HG03097 (cell line): Measurements from ENCODE around the gene UPK3B.
"Not testable (repeated sequence)": the region's sequence is repeated elsewhere in the genome, so short reads cannot be mapped to it uniquely, and the experiment has no call there.

ENCODE experiments used
- ATAC-seq: cut with Tn5 transposase; IDR thresholded peaks from one replicate; pipeline ENCODE4 v1.9.1; 2021; ENCODE audit not compliant: unreplicated experiment, low FRiP score

The UPK3B gene

DNA sequence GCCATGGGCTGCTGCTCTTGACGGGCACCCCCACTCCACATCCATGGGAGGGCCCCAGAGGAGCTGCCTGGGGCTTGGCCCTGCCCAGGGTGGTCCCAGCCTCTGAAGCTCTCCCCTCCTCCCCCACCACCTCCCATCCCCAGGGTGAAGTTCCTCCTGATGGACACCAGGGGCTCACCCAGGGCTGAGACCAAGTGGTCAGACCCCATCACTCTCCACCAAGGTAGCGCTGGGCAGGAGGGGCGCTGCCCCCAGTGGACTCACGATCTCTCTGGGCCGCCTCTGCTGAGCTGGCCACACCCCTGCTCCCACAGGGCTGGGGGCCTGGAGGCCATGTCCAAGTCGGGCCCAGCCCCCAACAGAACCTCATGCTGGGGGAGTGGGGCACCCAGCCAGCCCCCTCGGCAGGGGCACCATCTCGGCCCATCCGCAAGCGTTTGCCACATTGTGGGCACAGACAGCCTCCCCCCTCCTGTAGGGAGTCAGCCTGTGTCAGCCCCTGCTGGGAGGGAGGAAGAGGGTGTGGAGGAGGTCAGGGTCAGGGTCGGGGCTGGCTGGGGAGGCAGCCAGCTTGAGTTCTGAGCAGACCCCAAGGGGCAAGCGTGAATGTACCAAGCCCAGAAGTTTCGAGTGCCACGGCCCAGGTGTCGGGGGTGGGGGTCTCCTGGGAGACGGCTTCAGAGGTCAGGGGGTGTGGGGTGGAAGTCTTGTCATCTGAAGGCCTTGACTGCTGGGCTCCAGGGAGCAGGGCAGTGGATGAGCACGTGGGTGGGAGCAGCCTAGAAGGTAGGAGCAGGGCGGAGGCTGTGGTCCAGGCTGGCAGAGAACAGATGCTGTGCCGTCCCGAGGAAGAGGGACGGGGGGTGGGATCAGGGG is 2.8 kb downstream of the UPK3B start:
- no peak for ATAC-seq

- no peak for ATAC-seq
Measured at GRCh38 chr7:76513817-76514799, 3.8 kb downstream of the UPK3B start.

GRCh38 chr7:76514926-76515771 is 4.8 kb downstream of the UPK3B start:
- ATAC-seq = no peak

DNA sequence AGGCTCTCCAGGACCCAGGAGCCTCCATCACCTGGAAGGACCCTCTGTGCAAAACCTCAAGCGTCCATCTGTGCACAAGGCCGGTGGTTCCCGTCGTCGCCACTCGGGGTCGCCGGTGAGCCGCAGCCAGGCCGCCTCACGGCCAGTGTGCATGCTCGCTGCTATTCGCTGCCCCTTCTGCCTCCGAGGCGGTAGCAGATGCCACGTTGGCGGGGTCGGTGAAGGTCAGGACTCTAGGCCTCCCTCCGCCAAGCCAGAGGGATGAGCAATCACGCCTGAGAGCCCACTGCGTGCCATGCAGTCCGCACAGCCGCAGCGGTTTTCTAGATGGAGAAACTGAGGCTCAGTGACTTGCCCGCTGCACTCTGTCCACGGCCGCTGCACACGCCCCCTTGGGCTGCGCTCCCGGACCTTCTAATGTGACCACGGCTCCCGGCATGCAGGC is 5.7 kb downstream of the UPK3B start:
- no peak for ATAC-seq

- ATAC-seq = not testable (repeated sequence)
Measured at GRCh38 chr7:76516932-76517331, 6.6 kb downstream of the UPK3B start.

DNA sequence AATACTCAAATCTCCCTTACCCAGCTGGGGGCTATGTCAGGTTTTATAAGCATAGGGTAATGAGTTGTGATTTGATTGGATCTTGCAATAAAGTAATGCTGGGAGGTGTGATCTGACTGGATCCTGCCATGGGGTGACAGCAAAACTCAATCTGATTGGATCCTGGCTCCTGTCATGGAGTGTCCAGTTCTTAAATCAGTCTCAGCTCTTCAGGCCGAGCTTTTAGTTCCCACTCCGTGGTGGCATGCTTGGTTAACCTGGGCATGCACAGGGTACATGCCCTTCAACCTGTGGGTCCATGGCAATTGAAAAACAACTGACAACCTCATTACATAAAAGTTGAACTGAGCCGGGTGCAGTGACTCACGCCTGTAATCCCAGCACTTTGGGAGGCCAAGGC is 15.8 kb downstream of the UPK3B start:
- ATAC-seq = not testable (repeated sequence)

DNA sequence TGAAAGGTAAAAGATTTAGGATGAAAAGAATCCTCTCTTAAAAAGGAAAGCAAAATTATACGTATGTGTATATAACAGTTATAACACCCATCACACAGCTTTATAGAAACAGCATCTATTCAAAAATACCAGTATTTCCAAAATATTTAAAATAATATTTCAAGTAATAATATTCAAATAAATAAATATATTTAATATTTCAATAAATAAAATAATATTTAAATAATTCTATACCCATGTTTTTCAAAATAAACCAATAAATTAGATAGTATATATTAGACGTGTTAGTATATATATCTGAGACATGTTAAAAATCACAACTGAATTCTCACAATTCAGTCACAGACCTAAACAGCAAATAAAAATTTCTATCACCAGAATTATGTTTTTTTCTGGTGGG is 21.3 kb downstream of the UPK3B start:
- ATAC-seq = not testable (repeated sequence)

DNA sequence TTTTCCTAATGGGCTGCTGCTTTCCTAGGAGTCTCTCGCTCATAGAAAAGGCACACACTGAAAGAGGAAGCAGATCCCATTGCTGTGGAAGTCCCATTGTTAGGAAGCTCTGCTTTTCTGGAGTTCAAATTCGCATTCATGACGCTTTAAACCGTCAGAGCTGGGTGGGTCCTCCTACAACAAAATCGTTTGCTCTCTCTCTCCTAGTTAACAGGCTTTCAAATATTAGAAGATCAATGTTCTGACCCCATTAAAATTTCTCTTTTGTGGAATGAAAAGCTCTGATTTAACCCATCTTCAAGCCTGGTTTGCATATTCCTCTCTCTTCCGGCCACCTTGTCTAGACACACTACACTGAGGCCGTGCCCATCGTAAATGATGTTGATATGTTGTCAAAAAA is 32.8 kb downstream of the UPK3B start, which contains the start of gene SPDYE16:
Gene SPDYE16 (minus strand): TSS at position 101 of the 400 bp plus-strand sequence. CDS start 1,838 bp downstream, outside the sequence.
- not testable (repeated sequence) for ATAC-seq

DNA sequence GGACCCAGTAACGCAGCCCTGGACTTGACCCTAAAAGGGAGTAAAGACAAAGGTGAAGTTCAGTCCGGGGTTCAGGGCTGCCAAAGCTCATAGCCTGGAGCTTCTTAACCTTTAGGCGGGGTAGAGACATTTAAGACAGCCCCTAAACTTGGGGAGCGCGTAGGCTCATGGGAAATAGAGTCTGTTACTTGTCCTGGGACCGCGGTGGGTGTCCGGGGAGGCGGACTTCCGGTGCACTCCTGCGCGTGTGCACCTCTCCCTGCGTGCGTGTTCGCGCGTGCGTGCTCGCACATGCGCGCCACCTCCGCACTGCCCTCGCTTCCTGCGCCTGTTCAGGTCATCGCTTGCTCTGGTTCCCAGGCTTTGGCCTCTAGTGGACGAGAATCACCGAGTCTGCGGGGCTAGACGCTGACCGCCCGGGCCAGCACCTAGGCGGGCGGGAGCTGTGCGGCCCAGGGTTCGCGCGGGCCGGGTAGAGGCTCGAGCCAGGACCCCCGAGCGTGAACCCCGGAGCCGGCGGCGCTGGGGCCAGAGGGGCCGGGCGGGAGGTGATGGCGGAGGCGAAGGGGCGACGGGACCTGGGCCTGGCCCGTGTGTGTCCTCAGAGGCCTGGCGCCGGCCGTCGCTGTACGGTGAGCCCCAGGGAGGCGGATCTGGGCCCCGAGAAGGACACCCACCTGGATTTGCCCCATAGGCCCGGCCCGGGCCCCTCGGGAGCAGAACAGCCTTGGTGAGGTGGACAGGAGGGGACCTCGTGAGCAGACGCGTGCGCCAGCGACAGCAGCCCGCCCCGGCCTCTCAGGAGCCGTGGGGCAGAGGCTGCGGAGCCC is 38.9 kb downstream of the UPK3B start:
- peak; percentile 99 for ATAC-seq

GRCh38 chr7:76549855-76550248 is 39.5 kb downstream of the UPK3B start:
- not testable (repeated sequence) for ATAC-seq

GRCh38 chr7:76551992-76552391 is 41.6 kb downstream of the UPK3B start:
- not testable (repeated sequence) for ATAC-seq

- not testable (repeated sequence) for ATAC-seq
Measured at GRCh38 chr7:76559685-76560084, 49.3 kb downstream of the UPK3B start.

DNA sequence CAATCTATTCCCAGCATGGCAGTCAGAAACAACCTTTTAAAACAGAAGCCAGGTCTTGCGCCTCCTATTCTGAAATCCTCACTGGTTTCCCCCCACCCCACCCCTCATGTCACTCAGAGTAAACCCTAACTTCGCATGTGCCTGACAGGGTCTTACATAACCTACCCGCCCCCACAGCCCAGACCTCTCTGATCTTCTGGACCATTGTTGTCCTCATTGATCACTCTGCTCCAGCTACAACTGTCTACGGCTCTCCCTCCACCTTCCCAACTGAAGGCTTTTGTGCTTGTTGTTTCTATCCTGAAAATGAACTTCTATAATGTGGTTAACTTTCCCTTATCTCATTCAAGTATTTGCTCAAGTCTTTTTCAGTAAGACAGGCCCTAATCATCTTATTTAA is 49.8 kb downstream of the UPK3B start:
- not testable (repeated sequence) for ATAC-seq

- not testable (repeated sequence) for ATAC-seq
Measured at GRCh38 chr7:76561342-76561741, 51.0 kb downstream of the UPK3B start.

- not testable (repeated sequence) for ATAC-seq
Measured at GRCh38 chr7:76565001-76565400, 54.6 kb downstream of the UPK3B start.
